ENCODE results near the gene C18orf32.
A peak's percentile ranks its signal among the peaks of the same experiment; 100 is the strongest.
"Not testable (repeated sequence)": the region's sequence is repeated elsewhere in the genome, so short reads cannot be mapped to it uniquely, and the experiment has no call there.

Gene C18orf32

GRCh38 chr18:49515516-49515915 lies 28.5 kb upstream of the C18orf32 start:
- H3K27ac Mint-ChIP-seq: no peak overlapping the region
- no peaks in the 10 kb centered on the region for H3K27me3 Mint-ChIP-seq
- no peak overlapping the region for H3K4me3 Mint-ChIP-seq
- H3K4me1 Mint-ChIP-seq (ENCODE audit: low read depth): no peaks in the 10 kb centered on the region
- no peaks in the 10 kb centered on the region for H3K36me3 Mint-ChIP-seq
- no peaks in the 10 kb centered on the region for H3K9me3 Mint-ChIP-seq (ENCODE audit: low read depth)

- not testable (repeated sequence) for H3K27ac Mint-ChIP-seq; H3K4me3 Mint-ChIP-seq; H3K4me1 Mint-ChIP-seq (ENCODE audit: low read depth); H3K36me3 Mint-ChIP-seq; H3K27me3 Mint-ChIP-seq; H3K9me3 Mint-ChIP-seq (ENCODE audit: low read depth)
Observed at GRCh38 chr18:49515003-49515402, 28.0 kb upstream of the C18orf32 start.

- Mint-ChIP-seq H3K4me1 (ENCODE audit: low read depth) (no peaks in the 10 kb centered on the region), H3K4me3 (no peak overlapping the region), H3K27me3 (no peaks in the 10 kb centered on the region), H3K36me3 (no peaks in the 10 kb centered on the region), H3K9me3 (ENCODE audit: low read depth) (no peaks in the 10 kb centered on the region), H3K27ac (no peak overlapping the region)
Observed at GRCh38 chr18:49514577-49514976, 27.5 kb upstream of the C18orf32 start.

- H3K4me1 Mint-ChIP-seq (ENCODE audit: low read depth); H3K27ac Mint-ChIP-seq; H3K36me3 Mint-ChIP-seq; H3K4me3 Mint-ChIP-seq; H3K9me3 Mint-ChIP-seq (ENCODE audit: low read depth); H3K27me3 Mint-ChIP-seq: not testable (repeated sequence)
Observed at GRCh38 chr18:49512876-49513275, 25.8 kb upstream of the C18orf32 start.

- Mint-ChIP-seq H3K9me3 (ENCODE audit: low read depth) (no peaks in the 10 kb centered on the region), H3K4me1 (ENCODE audit: low read depth) (no peaks in the 10 kb centered on the region), H3K27ac (no peak overlapping the region), H3K36me3 (no peaks in the 10 kb centered on the region), H3K27me3 (peaks cover 2% of the 10 kb centered on the region), H3K4me3 (no peak overlapping the region)
Observed at GRCh38 chr18:49510393-49511115, 23.5 kb upstream of the C18orf32 start.

- not testable (repeated sequence) for H3K4me3 Mint-ChIP-seq; H3K4me1 Mint-ChIP-seq (ENCODE audit: low read depth); H3K36me3 Mint-ChIP-seq; H3K9me3 Mint-ChIP-seq (ENCODE audit: low read depth); H3K27ac Mint-ChIP-seq; H3K27me3 Mint-ChIP-seq
Observed at GRCh38 chr18:49506438-49506837, 19.4 kb upstream of the C18orf32 start.

GRCh38 chr18:49503931-49504330 lies 16.9 kb upstream of the C18orf32 start:
- H3K27ac Mint-ChIP-seq: no peak overlapping the region
- H3K36me3 Mint-ChIP-seq: no peaks in the 10 kb centered on the region
- no peak overlapping the region for H3K4me3 Mint-ChIP-seq
- no peaks in the 10 kb centered on the region for H3K4me1 Mint-ChIP-seq (ENCODE audit: low read depth)
- peaks cover 9% of the 10 kb centered on the region for H3K27me3 Mint-ChIP-seq
- no peaks in the 10 kb centered on the region for H3K9me3 Mint-ChIP-seq (ENCODE audit: low read depth)

GRCh38 chr18:49500201-49500921 lies 13.3 kb upstream of the C18orf32 start:
- Mint-ChIP-seq H3K27me3 (peaks cover 9% of the 10 kb centered on the region), H3K27ac (no peak overlapping the region), H3K4me1 (ENCODE audit: low read depth) (no peaks in the 10 kb centered on the region), H3K9me3 (ENCODE audit: low read depth) (no peaks in the 10 kb centered on the region), H3K36me3 (no peaks in the 10 kb centered on the region), H3K4me3 (no peak overlapping the region)

GRCh38 chr18:49499046-49499637 lies 12.1 kb upstream of the C18orf32 start:
- Mint-ChIP-seq H3K4me3 (no peak overlapping the region), H3K36me3 (no peaks in the 10 kb centered on the region), H3K9me3 (ENCODE audit: low read depth) (no peaks in the 10 kb centered on the region), H3K27ac (no peak overlapping the region), H3K4me1 (ENCODE audit: low read depth) (no peaks in the 10 kb centered on the region), H3K27me3 (peaks cover 9% of the 10 kb centered on the region)

- Mint-ChIP-seq H3K4me3 (no peak overlapping the region), H3K4me1 (ENCODE audit: low read depth) (peaks cover 12% of the 10 kb centered on the region), H3K27me3 (peaks cover 2% of the 10 kb centered on the region), H3K9me3 (ENCODE audit: low read depth) (no peaks in the 10 kb centered on the region), H3K27ac (no peak overlapping the region), H3K36me3 (peaks cover 10% of the 10 kb centered on the region)
Observed at GRCh38 chr18:49495480-49495879, 8.4 kb upstream of the C18orf32 start.

GRCh38 chr18:49495076-49495475 lies 8.0 kb upstream of the C18orf32 start:
- H3K27ac Mint-ChIP-seq: no peak overlapping the region
- H3K9me3 Mint-ChIP-seq (ENCODE audit: low read depth): no peaks in the 10 kb centered on the region
- no peak overlapping the region for H3K4me3 Mint-ChIP-seq
- peaks cover 2% of the 10 kb centered on the region for H3K27me3 Mint-ChIP-seq
- H3K36me3 Mint-ChIP-seq: peaks cover 14% of the 10 kb centered on the region
- peaks cover 16% of the 10 kb centered on the region for H3K4me1 Mint-ChIP-seq (ENCODE audit: low read depth)

GRCh38 chr18:49494660-49495059 lies 7.6 kb upstream of the C18orf32 start:
- Mint-ChIP-seq H3K9me3 (ENCODE audit: low read depth) (no peaks in the 10 kb centered on the region), H3K4me1 (ENCODE audit: low read depth) (peaks cover 20% of the 10 kb centered on the region), H3K27ac (no peak overlapping the region), H3K27me3 (peaks cover 2% of the 10 kb centered on the region), H3K4me3 (no peak overlapping the region), H3K36me3 (peaks cover 17% of the 10 kb centered on the region)

- H3K27me3 Mint-ChIP-seq: no peaks in the 10 kb centered on the region
- H3K4me3 Mint-ChIP-seq: peak overlapping the region; percentile 96
- H3K27ac Mint-ChIP-seq: no peak overlapping the region
Observed at GRCh38 chr18:49492694-49493033, 5.6 kb upstream of the C18orf32 start.

GRCh38 chr18:49491857-49492693 lies 5.0 kb upstream of the C18orf32 start, which contains the start of gene RPL17:
Gene RPL17 (minus strand): TSS chr18:49492465.
- Mint-ChIP-seq H3K9me3 (ENCODE audit: low read depth) (no peaks in the 10 kb centered on the region), H3K27ac (peak within 1 kb of the TSS; percentile 99), H3K36me3 (peaks cover 28% of the 10 kb centered on the region), H3K4me1 (ENCODE audit: low read depth) (peaks cover 42% of the 10 kb centered on the region), H3K27me3 (no peaks in the 10 kb centered on the region), H3K4me3 (peak within 1 kb of the TSS; percentile 96)

More at GRCh38 chr18:49492694-49493033, 5.6 kb upstream of the C18orf32 start:
- H3K36me3 Mint-ChIP-seq: peaks cover 28% of the 10 kb centered on the region
- no peaks in the 10 kb centered on the region for H3K9me3 Mint-ChIP-seq (ENCODE audit: low read depth)
- H3K4me1 Mint-ChIP-seq (ENCODE audit: low read depth): peaks cover 36% of the 10 kb centered on the region

GRCh38 chr18:49491534-49491856 lies 4.5 kb upstream of the C18orf32 start:
- Mint-ChIP-seq H3K4me3 (peak overlapping the region; percentile 96), H3K27ac (peak overlapping the region; percentile 99), H3K27me3 (no peaks in the 10 kb centered on the region), H3K4me1 (ENCODE audit: low read depth) (peaks cover 44% of the 10 kb centered on the region), H3K36me3 (peaks cover 28% of the 10 kb centered on the region), H3K9me3 (ENCODE audit: low read depth) (no peaks in the 10 kb centered on the region)

Measured in activated naive CD8-positive, alpha-beta T cell (primary cell).